Vagina (tissue), 2 donors: ENCODE data around the gene KCND1.

Source experiments
- CTCF ChIP-seq, 3 experiments: fragments of 450-650 bp in 2 of 3; fragments of 200-600 bp in 1 of 3; sonication (generic) in 1 of 3; IDR thresholded peaks; one replicate each; pipeline ENCODE4 v1.5.1; 2017 to 2019; ENCODE audit warnings: antibody characterized with exemption in 3 of 3, mild to moderate bottlenecking in 2 of 3, moderate library complexity in 2 of 3
- POLR2A ChIP-seq, 2 donors: fragments of 450-650 bp; IDR thresholded peaks; one replicate each; pipeline ENCODE4 v1.6.1; 2017; ENCODE audit warnings: antibody characterized with exemption in 2 of 2, mild to moderate bottlenecking in 2 of 2, moderate library complexity in 2 of 2

GRCh38 chrX:48942895-48943294 is 28.7 kb downstream of the KCND1 start:
- TF ChIP-seq CTCF (IDR thresholded peaks at IDR 0.05) (no peak), POLR2A (IDR thresholded peaks at IDR 0.05) (no peak)
